Lower lobe of right lung (tissue), 2 donors: ENCODE data around the gene COL20A1. TPM values are rescaled to one million over a fixed set of nuclear protein-coding genes. Genes with fewer than 3 reads are reported as not detected.
A peak's percentile ranks its signal among the peaks of the same experiment; 100 is the strongest.

Experiments
- ATAC-seq, 2 donors: fragments of 200-7000 bp; cut with Tn5 transposase; one replicate each; pipeline ENCODE4 v1.9.1; 2020 to 2022; ENCODE audit warnings: mild to moderate bottlenecking in 2 of 2, moderate library complexity in 2 of 2
- DNase-seq: peaks from one replicate; pipeline ENCODE4 v3.0.0-alpha.2; 2020
- H3K27ac ChIP-seq: fragments of 200-600 bp; one replicate; pipeline ENCODE4 v1.8.0; 2022
- H3K27me3 ChIP-seq: fragments of 200-600 bp; one replicate; pipeline ENCODE4 v1.8.0; 2022; ENCODE audit warnings: low read depth
- H3K36me3 ChIP-seq: fragments of 200-600 bp; one replicate; pipeline ENCODE4 v1.8.0; 2022; ENCODE audit warnings: mild to moderate bottlenecking
- H3K4me1 ChIP-seq: fragments of 200-600 bp; one replicate; pipeline ENCODE4 v1.8.0; 2022
- H3K4me3 ChIP-seq: fragments of 200-600 bp; one replicate; pipeline ENCODE4 v1.8.0; 2022; ENCODE audit warnings: mild to moderate bottlenecking
- H3K9me3 ChIP-seq: fragments of 200-600 bp; one replicate; pipeline ENCODE4 v1.8.0; 2022
- intact Hi-C: fragments of 100-400 bp; cut with DNase I; formaldehyde crosslinking; loops from one replicate; pipeline ENCODE4 v1.11.0; 2022
- total RNA-seq: library from RNA; stranded (reverse); fragmentation: NEBNext Ultra II Directional; extraction: Animal tissue kit (Norgen Biotek cat#: 25700); gene quantifications from one replicate; pipeline ENCODE4 v1.2.1, GENCODE V29; 2021
- TF ChIP-seq, protein P1 (sequence below): fragments of 200-600 bp; IDR thresholded peaks from one replicate; pipeline ENCODE4 v1.8.0; 2022; ENCODE audit warnings: antibody characterized with exemption, mild to moderate bottlenecking
- donor health status: DM: no; HTN: yes; CAD: no; lungs with severe emphysema.

COL20A1 gene
- total RNA-seq, 1 donor from 2014 or later, result not detected

DNA sequence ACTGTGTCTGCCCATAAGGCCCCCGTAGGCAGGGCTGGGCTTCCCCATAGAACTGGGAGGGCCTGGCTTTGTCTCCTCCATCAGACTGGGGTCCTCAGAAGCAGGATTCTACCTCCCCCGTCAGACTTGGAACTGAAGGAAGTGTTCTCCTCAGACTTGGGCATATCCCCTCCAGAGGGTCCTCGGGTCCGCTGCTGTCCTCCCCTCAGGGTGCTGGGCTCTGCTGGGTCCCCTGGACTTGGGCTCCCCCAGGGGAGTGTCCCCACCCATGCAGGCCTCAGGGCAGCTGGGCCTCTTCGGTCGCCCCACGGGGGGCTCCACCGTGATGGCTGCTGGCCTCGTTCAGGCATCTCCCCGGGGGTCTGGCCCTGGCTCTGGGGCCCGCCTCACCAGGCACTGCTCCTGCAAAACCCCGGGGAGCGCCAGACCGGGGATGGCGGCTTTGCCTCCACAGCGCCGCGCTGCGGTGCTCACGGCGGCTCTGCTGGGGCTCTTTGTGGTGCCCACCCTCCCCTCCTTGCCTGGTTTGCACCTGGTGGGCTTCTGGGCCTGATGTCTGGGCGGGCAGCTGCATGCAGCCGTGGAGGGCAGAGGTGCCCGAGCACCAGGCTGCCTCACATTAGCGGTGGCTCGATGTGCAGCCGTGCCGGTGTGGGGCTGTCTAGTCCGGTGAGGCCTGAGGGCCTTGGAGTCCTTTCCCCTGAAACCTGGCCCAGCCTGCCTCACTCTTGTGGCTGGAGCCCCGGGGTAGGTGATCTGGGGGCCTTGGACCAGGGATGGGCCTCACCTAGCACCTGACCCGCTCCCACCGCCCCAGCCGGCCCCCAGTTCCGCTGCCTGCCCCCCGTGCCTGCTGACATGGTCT is 13.9 kb downstream of the COL20A1 start:
- DNase-seq, result no peak
- peak in 1 of 2 donors; percentile 5 for ATAC-seq
- no peak overlapping the region for H3K4me3 ChIP-seq
- H3K27ac ChIP-seq, result no peak overlapping the region
- intact Hi-C loops, result no loop called here
- H3K27me3 ChIP-seq, result peaks cover 50% of the 10 kb centered on the region
- TF ChIP-seq, protein P1, sequence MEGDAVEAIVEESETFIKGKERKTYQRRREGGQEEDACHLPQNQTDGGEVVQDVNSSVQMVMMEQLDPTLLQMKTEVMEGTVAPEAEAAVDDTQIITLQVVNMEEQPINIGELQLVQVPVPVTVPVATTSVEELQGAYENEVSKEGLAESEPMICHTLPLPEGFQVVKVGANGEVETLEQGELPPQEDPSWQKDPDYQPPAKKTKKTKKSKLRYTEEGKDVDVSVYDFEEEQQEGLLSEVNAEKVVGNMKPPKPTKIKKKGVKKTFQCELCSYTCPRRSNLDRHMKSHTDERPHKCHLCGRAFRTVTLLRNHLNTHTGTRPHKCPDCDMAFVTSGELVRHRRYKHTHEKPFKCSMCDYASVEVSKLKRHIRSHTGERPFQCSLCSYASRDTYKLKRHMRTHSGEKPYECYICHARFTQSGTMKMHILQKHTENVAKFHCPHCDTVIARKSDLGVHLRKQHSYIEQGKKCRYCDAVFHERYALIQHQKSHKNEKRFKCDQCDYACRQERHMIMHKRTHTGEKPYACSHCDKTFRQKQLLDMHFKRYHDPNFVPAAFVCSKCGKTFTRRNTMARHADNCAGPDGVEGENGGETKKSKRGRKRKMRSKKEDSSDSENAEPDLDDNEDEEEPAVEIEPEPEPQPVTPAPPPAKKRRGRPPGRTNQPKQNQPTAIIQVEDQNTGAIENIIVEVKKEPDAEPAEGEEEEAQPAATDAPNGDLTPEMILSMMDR, result no peak
- H3K9me3 ChIP-seq, result no peaks in the 10 kb centered on the region
- H3K36me3 ChIP-seq, result no peaks in the 10 kb centered on the region
- peaks cover 4% of the 10 kb centered on the region for H3K4me1 ChIP-seq

DNA sequence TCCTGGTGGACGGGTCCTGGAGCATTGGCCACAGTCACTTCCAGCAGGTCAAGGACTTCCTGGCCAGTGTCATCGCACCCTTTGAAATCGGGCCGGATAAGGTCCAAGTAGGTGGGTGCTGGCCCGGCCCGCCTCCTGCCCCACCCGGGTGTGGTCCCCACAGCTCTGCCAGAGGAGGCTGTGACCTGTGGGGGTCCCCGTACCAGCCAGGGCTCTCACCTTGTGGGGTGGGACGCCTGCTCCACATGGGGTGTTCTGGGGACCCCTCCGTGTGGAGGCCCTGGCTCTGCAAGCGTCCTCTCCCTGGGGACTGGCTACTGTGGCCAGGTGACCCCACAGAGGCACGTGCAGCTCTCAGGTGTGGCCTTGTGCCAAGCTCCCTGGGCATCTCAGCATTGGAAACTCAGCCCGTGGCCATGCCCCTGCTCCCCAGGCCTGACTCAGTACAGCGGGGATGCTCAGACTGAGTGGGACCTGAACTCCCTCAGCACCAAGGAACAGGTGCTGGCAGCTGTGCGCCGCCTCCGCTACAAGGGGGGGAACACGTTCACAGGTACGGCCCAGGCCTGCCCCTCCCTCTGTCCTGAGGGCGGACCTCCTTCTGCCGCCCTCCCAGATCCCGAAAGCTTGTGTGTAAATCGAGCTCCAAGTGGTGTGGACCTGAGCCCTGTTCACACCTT is 14.7 kb downstream of the COL20A1 start:
- intact Hi-C loops, result no loop called here
- Histone ChIP-seq H3K27ac (no peak overlapping the region), H3K4me3 (no peak overlapping the region), H3K36me3 (no peaks in the 10 kb centered on the region), H3K9me3 (no peaks in the 10 kb centered on the region), H3K4me1 (peaks cover 11% of the 10 kb centered on the region), H3K27me3 (peaks cover 53% of the 10 kb centered on the region)
- ATAC-seq (no peak), DNase-seq (no peak)
- TF ChIP-seq, protein P1, result no peak

DNA sequence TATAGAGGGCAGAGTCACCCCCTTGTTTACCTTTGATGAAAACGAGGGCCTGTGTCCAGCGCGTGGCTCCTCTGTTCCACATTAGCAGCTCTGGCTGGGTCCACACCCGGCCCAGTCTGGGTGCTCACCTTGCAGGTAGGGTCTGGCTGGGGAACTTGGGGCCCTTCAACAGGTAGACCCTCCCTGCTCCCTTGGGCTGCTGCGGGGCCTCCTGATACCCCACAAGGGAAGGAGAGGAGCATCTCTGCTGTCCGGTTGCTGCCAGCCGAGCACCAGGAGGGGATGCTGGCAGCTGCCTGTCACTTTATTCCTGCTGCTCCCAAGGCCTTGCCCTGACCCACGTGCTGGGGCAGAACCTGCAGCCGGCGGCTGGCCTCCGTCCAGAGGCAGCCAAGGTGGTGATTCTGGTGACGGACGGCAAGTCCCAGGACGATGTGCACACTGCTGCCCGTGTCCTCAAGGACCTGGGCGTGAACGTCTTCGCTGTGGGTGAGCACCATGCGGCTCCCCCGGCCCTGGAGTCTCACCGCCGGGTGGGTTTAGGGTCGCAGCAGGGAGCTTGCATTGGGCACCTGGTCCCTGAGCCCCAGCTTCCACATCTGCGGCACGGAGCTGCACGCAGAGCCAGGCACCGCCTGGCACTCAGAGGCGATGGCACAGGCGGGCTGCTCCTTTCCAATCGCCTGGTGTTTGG is 15.4 kb downstream of the COL20A1 start:
- H3K9me3 ChIP-seq, result no peaks in the 10 kb centered on the region
- DNase-seq (no peak), ATAC-seq (no peak)
- no peaks in the 10 kb centered on the region for H3K36me3 ChIP-seq
- H3K27ac ChIP-seq, result no peak overlapping the region
- H3K4me3 ChIP-seq, result no peak overlapping the region
- H3K27me3 ChIP-seq, result peaks cover 55% of the 10 kb centered on the region
- TF ChIP-seq, protein P1, result no peak
- intact Hi-C loops, result no loop called here
- H3K4me1 ChIP-seq, result peaks cover 16% of the 10 kb centered on the region

DNA sequence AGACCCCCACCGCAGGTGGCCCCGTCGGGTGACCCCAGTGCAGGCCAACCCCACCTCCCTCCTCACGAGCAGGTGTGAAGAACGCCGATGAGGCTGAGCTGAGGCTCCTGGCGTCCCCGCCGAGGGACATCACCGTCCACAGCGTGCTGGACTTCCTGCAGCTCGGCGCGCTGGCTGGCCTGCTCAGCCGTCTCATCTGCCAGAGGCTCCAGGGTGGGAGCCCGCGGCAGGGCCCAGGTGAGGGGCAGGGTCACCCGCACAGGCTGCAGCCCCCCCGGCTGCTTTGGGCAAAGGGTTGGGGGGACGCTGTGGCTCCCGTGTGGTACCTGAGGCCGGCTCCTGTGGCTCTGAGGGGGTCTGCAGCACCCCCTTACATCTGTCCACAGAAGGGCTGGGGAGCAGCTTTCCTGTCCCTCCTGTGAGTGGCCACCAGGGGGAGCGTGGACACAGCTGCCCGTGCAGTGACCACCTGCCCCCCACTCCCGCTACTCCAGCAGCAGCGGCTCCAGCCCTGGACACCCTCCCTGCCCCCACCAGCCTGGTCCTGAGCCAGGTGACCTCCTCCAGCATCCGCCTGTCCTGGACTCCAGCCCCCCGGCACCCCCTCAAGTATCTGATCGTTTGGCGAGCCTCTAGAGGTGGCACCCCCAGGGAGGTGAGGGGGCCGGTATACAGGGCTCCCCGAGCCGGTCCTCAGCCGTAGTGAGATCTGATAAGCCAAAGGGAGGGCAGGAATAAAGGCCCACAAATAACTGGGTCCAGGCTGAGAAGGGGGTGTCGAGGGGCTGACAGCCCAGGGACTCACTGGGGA is 16.5 kb downstream of the COL20A1 start:
- TF ChIP-seq, protein P1, result peak; percentile 79
- Histone ChIP-seq H3K4me1 (peaks cover 16% of the 10 kb centered on the region), H3K4me3 (no peak overlapping the region), H3K36me3 (no peaks in the 10 kb centered on the region), H3K9me3 (no peaks in the 10 kb centered on the region), H3K27me3 (peaks cover 55% of the 10 kb centered on the region), H3K27ac (no peak overlapping the region)
- DNase-seq (no peak), ATAC-seq (peak; percentile 40 to 51)
- intact Hi-C loops, result no loop called here
